ENCODE data around the gene CCDC27. TPM values are rescaled to one million over a fixed set of nuclear protein-coding genes. Genes with fewer than 3 reads are reported as not detected.

Gene CCDC27
- total RNA-seq, 1 donor from 2014 or later, result not detected

DNA sequence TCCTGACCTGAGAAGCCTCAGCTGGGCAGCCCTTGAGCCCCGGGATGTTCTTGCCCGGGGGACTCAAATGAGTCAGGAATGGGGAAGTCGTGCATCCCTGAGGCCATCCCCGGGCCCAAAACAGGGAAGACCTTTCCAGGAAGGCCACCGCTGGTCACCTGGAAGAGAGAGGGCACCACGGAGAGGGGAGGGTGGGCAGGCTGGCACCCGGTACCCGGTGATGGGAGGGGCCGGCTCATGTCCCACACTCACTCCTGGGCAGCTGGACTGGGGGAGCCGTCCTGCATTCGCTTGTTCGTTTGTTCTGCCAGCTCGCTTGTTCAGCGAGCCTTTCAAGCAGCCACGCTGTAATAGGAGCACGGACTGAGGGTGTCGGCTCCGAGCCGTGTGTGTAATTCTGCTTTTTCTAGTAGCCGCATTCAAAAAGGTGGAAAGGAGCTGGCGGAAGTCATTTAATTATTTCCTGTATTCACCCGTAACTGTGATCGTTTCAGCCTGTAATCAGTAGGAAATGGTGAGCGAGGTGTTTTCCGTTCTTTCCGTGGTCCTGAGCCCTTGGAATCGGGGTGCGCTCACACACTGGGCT, 48.4 kb upstream of the CCDC27 start:
- no peaks in the 10 kb centered on the region for H3K9me3 Mint-ChIP-seq
- peaks cover 46% of the 10 kb centered on the region for H3K4me1 ChIP-seq
- no peak overlapping the region for H3K27ac ChIP-seq
- no peak for DNase-seq (ENCODE audit: low spot score)
- TF ChIP-seq EZH2phosphoT487 (IDR thresholded peaks at IDR 0.05) (no peak), CTCF (IDR thresholded peaks at IDR 0.05) (no peak), EZH2 (IDR thresholded peaks at IDR 0.05) (no peak)
- no peak overlapping the region for H3K4me3 Mint-ChIP-seq
- H3F3A ChIP-seq (ENCODE audit: low read depth), result peaks cover 5% of the 10 kb centered on the region
- H3K4me1 Mint-ChIP-seq, result peaks cover 24% of the 10 kb centered on the region
- peak overlapping the region; percentile 60 for H3K27ac Mint-ChIP-seq
- no peak overlapping the region for H3K9ac ChIP-seq
- no peaks in the 10 kb centered on the region for H3K36me3 Mint-ChIP-seq
- H2AFZ ChIP-seq (replicated peaks), result no peak overlapping the region
- no peaks in the 10 kb centered on the region for H3K9me3 ChIP-seq (ENCODE audit: low read depth)
- H4K20me1 ChIP-seq (ENCODE audit: low read depth), result peaks cover 8% of the 10 kb centered on the region
- no peaks in the 10 kb centered on the region for H3K36me3 ChIP-seq
- peaks cover 14% of the 10 kb centered on the region for H3K27me3 ChIP-seq
- H3K79me2 ChIP-seq (ENCODE audit: low read depth), result no peaks in the 10 kb centered on the region
- H3K4me2 ChIP-seq, result no peak overlapping the region
- peaks cover 15% of the 10 kb centered on the region for H3K27me3 Mint-ChIP-seq (ENCODE audit: insufficient read depth, low read depth)
- H3K4me3 ChIP-seq, result no peak overlapping the region

- Histone ChIP-seq H4K20me1 (ENCODE audit: low read depth) (peaks cover 8% of the 10 kb centered on the region), H3K27ac (no peak overlapping the region), H3K79me2 (ENCODE audit: low read depth) (no peaks in the 10 kb centered on the region), H3K4me1 (peaks cover 45% of the 10 kb centered on the region), H3K27me3 (peaks cover 23% of the 10 kb centered on the region), H3K36me3 (no peaks in the 10 kb centered on the region), H3K9me3 (ENCODE audit: low read depth) (no peaks in the 10 kb centered on the region), H3K4me2 (no peak overlapping the region), H3F3A (ENCODE audit: low read depth) (peaks cover 5% of the 10 kb centered on the region), H3K9ac (no peak overlapping the region), H3K4me3 (no peak overlapping the region), H2AFZ (replicated peaks) (no peak overlapping the region)
- Mint-ChIP-seq H3K36me3 (no peaks in the 10 kb centered on the region), H3K4me1 (peaks cover 25% of the 10 kb centered on the region), H3K9me3 (no peaks in the 10 kb centered on the region), H3K27ac (peak overlapping the region; percentile 54), H3K4me3 (no peak overlapping the region), H3K27me3 (ENCODE audit: insufficient read depth, low read depth) (peaks cover 13% of the 10 kb centered on the region)
- TF ChIP-seq EZH2phosphoT487 (IDR thresholded peaks at IDR 0.05), result no peak
- no peak for TF ChIP-seq EZH2 (IDR thresholded peaks at IDR 0.05)
- TF ChIP-seq CTCF (IDR thresholded peaks at IDR 0.05), result no peak
- DNase-seq (ENCODE audit: low spot score), result no peak
Observed at GRCh38 chr1:3705341-3705950, 46.8 kb upstream of the CCDC27 start.

DNA sequence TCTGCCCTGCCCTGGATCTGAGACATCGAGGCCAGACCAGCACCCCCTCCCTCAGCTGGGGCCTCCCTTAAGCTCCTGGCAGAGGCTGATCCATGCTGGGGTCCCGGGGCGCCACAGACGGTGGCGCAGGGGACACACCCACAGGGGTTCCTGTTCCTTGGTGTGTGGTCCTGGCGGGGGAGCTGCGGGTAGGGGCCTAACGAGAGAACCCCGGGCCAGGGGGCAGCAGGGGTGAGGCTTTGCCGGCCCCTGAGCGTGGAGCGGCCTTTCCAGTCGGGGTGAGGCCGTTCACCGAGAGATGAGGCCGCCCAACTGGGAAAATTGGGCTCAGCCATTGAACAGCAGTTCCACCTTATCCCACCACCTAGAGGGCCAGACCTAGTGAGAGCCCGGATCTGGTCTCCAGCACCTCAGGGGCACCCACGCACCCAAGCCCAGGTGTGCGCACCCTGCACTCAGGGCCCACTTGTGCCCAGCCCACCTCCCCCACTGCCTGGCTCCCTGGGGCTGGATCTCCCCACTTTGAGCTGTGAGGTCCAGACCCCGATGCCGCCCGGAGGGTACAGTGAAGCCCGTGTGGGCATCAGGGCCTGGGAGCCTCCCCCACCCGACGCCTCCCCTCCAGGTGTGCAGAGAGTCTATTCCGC, 45.5 kb upstream of the CCDC27 start:
- no peak for TF ChIP-seq EZH2 (IDR thresholded peaks at IDR 0.05)
- no peak for TF ChIP-seq CTCF (IDR thresholded peaks at IDR 0.05)
- TF ChIP-seq EZH2phosphoT487 (IDR thresholded peaks at IDR 0.05), result no peak
- Histone ChIP-seq H3K9me3 (ENCODE audit: low read depth) (no peaks in the 10 kb centered on the region), H3K4me1 (peaks cover 40% of the 10 kb centered on the region), H4K20me1 (ENCODE audit: low read depth) (peaks cover 8% of the 10 kb centered on the region), H3K9ac (no peak overlapping the region), H3K36me3 (no peaks in the 10 kb centered on the region), H3K4me2 (peak overlapping the region; percentile 75), H2AFZ (replicated peaks) (no peak overlapping the region), H3K27me3 (peaks cover 23% of the 10 kb centered on the region), H3K27ac (no peak overlapping the region), H3F3A (ENCODE audit: low read depth) (peaks cover 5% of the 10 kb centered on the region), H3K79me2 (ENCODE audit: low read depth) (no peaks in the 10 kb centered on the region), H3K4me3 (no peak overlapping the region)
- no peak overlapping the region for H3K4me3 Mint-ChIP-seq
- no peak for DNase-seq (ENCODE audit: low spot score)
- H3K9me3 Mint-ChIP-seq, result no peaks in the 10 kb centered on the region
- H3K27me3 Mint-ChIP-seq (ENCODE audit: insufficient read depth, low read depth), result peaks cover 18% of the 10 kb centered on the region
- H3K36me3 Mint-ChIP-seq, result no peaks in the 10 kb centered on the region
- no peak overlapping the region for H3K27ac Mint-ChIP-seq
- peaks cover 29% of the 10 kb centered on the region for H3K4me1 Mint-ChIP-seq

All from neural progenitor cell (in vitro differentiated cells).